AG04449 (cell line): ENCODE data around the gene TSPAN32.
"Not testable (repeated sequence)": the region's sequence is repeated elsewhere in the genome, so short reads cannot be mapped to it uniquely, and the experiment has no call there.

ENCODE experiments used
- CTCF ChIA-PET: fragments of 350-600 bp; formaldehyde crosslinking; extraction: SDS; loops from one replicate; lab custom pipeline; 2021; ENCODE audit warnings: antibody characterized with exemption; lab: Yijun Ruan, JAX
- POLR2A ChIA-PET: fragments of 400-600, 350-600 bp; formaldehyde crosslinking; extraction: SDS; loops from one replicate; lab custom pipeline; 2020; ENCODE audit warnings: antibody characterized with exemption, inconsistent platforms; lab: Yijun Ruan, JAX
- DNase-seq: peaks from one replicate; pipeline ENCODE4 v3.0.0-alpha.2; 2010; ENCODE audit warnings: low read depth, low spot score
- H3K4me3 ChIP-seq: 2 replicates; pipeline ENCODE4 v1.5.1; 2011; ENCODE audit warnings: low read depth, mild to moderate bottlenecking, control low read depth, low read length
- TF ChIP-seq, protein P1 (sequence below): IDR thresholded peaks from one replicate; pipeline ENCODE4 v1.5.1; 2011; ENCODE audit warnings: mild to moderate bottlenecking, moderate library complexity, low read length, control low read depth, inconsistent platforms; ENCODE audit not compliant: insufficient read depth; ENCODE audit errors: missing control alignments

Gene TSPAN32

DNA sequence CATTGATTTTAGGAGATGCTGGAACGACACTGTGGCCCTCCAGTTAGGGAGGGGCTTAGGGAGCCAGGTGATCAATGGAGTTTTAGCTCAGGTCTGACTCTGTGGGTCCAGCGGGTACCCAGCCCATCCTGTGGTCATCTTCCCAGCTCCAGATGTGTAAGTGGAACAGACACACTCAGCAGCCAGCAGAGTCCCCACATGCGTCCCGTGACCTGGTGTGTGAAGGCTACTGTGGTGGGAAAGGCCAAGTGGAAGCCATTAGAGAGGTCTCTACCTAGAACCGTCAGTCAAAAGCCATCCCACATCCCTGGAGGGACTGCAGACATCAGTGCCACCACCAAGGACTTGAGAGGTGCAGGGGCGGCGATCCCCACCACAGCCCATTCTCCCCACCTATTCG is 55.4 kb downstream of the TSPAN32 start:
- no peak overlapping the region for H3K4me3 ChIP-seq
- CTCF ChIA-PET = no interaction called here
- TF ChIP-seq, protein P1, sequence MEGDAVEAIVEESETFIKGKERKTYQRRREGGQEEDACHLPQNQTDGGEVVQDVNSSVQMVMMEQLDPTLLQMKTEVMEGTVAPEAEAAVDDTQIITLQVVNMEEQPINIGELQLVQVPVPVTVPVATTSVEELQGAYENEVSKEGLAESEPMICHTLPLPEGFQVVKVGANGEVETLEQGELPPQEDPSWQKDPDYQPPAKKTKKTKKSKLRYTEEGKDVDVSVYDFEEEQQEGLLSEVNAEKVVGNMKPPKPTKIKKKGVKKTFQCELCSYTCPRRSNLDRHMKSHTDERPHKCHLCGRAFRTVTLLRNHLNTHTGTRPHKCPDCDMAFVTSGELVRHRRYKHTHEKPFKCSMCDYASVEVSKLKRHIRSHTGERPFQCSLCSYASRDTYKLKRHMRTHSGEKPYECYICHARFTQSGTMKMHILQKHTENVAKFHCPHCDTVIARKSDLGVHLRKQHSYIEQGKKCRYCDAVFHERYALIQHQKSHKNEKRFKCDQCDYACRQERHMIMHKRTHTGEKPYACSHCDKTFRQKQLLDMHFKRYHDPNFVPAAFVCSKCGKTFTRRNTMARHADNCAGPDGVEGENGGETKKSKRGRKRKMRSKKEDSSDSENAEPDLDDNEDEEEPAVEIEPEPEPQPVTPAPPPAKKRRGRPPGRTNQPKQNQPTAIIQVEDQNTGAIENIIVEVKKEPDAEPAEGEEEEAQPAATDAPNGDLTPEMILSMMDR = no peak
- no peak for DNase-seq
- POLR2A ChIA-PET = no interaction called here

DNA sequence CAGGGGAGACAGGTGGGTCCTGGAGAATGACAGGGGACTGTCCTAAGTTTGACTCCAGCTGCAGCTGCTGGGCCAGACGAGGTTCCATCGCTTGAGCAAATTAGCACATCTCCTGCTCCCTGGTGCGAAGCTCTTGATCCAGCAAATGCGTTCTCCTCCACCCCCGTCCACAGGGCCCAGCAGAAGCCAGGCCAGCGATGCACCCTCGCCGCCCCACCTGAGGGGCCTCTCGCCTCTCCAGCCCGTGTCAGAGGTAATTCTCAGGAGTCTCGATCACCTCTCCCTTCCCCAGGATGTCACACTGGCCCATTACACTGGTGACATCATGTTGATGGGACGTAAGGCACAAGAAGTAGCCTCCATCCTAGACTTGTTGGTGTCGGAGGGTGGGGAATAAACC is 55.8 kb downstream of the TSPAN32 start:
- H3K4me3 ChIP-seq, CTCF ChIA-PET, DNase-seq, POLR2A ChIA-PET: not testable (repeated sequence)

DNA sequence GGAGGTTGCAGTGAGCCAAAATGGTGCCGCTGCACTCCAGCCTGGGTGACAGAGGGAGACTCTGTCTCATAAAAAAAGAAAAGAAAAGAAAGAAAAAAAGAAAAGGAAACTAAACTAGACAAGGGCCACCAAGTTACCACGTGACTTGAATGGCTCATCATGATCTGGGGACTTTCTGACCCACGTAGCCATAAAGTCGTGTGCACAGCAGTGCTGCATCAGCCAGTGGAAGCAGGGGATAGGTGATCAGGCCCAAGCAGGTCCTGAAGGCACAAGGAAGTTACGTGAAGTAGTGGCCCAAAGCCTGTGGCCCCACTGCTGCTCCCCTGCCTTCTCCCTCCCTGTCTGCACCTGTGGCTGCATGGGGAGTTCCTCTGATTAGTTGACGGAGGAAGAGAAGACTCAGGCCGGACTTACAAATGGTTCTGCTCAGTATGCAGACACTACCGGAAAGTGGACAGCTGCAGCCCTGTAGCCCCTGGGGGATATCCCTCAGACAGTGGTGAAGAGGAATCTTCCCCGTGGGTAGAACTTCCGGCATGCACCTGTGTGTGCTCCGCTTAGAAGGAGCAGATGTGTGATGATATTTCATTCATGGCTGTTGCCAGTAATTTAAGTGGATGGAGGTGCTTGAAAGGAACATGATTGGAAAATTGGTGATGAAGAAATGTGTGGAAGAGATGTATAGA is 57.1 kb downstream of the TSPAN32 start:
- no peak for DNase-seq
- POLR2A ChIA-PET = no interaction called here
- no peak overlapping the region for H3K4me3 ChIP-seq
- TF ChIP-seq, protein P1 = no peak
- CTCF ChIA-PET = no interaction called here

DNA sequence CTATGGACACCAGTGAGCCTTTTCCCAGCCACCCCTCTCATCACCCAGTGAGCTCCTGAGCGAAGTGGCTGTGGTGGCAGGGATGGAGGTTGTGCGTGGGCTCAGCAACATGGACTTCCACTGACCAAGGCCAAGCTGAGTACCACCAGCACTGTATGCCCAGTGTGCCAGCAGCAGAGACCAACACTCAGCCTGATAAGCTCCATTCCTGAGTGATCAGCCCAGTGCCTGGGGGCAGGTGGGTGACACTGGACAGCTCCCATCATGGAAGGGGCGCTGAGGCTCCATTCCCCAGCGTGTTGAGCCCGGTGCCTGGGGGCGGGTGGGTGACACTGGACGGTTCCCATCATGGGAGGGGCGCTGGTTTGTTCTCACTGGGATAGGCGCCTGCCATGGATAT is 57.7 kb downstream of the TSPAN32 start:
- DNase-seq = no peak
- TF ChIP-seq, protein P1 = no peak
- ChIA-PET POLR2A (no interaction called here), CTCF (no interaction called here)
- no peak overlapping the region for H3K4me3 ChIP-seq

DNA sequence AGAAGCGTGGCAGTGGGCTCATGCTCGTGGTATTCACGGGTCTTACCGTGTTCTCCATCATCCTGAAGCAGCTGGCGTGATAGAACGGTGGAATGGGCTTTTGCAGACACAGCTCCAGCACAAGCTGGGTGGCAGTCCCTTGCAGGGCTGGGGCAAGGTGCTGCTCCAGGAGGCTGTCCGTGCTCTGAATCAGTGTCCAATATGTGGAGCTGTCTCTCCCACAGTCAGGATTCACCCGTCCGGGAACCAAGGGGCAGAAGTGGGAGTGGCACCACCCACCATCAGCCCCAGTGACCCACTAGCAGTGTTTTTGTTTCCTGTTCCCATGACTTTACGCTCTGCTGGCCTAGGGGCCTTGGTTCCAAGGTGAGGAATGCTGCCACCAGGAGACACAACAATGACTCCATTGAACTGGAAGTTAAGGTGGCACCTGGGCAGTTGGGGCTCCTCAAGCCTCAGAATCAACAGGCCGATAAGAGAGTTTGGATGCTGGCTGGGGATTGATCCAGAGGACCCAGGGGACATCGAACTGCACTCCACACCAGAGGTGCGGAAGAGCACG is 58.3 kb downstream of the TSPAN32 start:
- DNase-seq = no peak
- CTCF ChIA-PET = no interaction called here
- no peak overlapping the region for H3K4me3 ChIP-seq
- TF ChIP-seq, protein P1 = no peak
- POLR2A ChIA-PET = no interaction called here

DNA sequence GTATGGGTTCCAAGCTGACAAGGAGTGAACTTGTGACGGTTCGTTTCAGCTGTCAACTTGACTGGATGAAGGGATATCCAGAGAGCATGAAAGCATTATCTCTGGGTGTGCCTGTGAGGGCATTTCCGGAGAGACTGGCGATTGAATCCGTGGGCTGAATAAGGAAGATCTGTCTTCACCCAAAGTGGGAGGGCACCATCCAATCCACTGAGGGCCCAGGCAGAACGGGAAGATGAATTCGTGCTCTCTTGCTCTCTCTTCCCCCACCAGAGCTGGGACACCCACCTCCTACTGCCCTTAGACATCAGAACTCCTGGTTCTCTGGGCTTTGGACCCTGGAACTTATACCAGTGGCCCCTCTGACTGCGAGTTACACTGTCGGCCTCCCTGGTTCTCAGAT is 59.8 kb downstream of the TSPAN32 start:
- TF ChIP-seq, protein P1 = no peak
- H3K4me3 ChIP-seq = no peak overlapping the region
- DNase-seq = no peak
- CTCF ChIA-PET = no interaction called here
- POLR2A ChIA-PET = no interaction called here

DNA sequence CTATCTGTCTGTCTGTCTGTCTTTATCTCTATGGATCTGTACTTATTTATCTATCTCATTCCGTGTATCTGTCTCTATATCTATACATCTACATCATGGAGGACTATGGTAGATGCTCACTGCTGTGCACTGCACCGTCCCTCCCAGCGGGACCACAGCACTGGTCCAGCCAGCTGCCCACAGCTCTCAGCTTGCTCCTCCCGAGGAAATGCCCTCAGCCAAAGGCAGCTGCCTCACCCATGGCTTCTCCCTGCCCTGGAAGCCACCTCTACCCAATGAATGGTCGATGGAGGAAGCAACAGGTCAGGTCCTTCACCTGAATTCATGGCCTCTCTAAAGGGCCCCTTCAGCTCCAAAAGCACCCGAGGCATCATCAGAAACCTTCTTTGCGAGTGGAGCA is 60.6 kb downstream of the TSPAN32 start:
- ChIA-PET POLR2A (no interaction called here), CTCF (no interaction called here)
- DNase-seq = no peak
- H3K4me3 ChIP-seq = no peak overlapping the region
- TF ChIP-seq, protein P1 = no peak
